ENCODE data around the gene DNAH17.

The DNAH17 gene

DNA sequence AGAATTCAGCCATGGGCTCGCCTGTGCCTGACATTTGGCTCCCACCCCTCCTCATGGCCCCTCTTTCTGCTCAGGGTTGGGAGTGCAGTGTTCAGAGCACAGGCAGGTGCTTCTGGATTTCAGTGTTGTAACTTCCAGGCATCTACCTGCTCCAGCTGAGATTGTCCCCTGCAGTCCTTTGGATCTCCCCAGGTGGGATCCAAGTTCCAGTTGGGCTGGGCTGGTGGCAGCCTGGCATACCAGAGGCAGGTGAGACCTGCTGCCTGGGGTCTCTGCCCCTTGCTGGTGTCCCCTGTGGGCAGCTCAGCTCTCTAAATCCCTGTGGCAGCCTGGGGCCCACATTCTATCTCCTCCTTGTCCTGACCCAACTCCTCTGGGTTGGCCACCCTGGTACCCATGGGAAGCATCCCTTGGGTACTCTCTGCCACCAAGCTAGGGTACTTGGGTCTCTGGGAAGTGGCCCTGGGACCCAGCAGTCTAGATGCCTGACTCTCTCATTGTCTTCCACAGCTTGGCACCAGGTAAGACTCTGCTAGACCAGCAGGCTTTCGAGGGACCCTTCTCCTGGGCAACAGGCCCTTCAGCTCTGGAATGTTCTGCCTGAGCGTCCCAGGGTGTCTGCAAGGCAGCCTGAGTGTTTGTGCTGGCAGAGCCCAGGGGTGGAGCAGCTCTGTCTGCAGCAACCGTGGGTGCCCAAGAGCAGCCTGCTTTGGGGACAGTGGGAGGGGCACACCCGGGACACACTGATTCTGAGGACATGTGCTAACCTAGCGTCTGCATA is 42.5 kb downstream of the DNAH17 start:
- no peak for DNase-seq (ENCODE audit: low spot score)
- ChIA-PET POLR2A (ENCODE audit: low non-redundant PET) (no interaction called here), CTCF (interaction anchor here (0.6 to 0.9 kb wide), 2 partner anchors 113 to 172 kb away, joined by 3 to 5 read pairs; no protein-coding TSS in a partner anchor)
- TF ChIP-seq, protein P1, sequence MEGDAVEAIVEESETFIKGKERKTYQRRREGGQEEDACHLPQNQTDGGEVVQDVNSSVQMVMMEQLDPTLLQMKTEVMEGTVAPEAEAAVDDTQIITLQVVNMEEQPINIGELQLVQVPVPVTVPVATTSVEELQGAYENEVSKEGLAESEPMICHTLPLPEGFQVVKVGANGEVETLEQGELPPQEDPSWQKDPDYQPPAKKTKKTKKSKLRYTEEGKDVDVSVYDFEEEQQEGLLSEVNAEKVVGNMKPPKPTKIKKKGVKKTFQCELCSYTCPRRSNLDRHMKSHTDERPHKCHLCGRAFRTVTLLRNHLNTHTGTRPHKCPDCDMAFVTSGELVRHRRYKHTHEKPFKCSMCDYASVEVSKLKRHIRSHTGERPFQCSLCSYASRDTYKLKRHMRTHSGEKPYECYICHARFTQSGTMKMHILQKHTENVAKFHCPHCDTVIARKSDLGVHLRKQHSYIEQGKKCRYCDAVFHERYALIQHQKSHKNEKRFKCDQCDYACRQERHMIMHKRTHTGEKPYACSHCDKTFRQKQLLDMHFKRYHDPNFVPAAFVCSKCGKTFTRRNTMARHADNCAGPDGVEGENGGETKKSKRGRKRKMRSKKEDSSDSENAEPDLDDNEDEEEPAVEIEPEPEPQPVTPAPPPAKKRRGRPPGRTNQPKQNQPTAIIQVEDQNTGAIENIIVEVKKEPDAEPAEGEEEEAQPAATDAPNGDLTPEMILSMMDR (conservative IDR thresholded peaks at IDR 0.05; ENCODE audit: low read depth), result no peak
- peak overlapping the region; percentile 64 for H3K27ac ChIP-seq

DNA sequence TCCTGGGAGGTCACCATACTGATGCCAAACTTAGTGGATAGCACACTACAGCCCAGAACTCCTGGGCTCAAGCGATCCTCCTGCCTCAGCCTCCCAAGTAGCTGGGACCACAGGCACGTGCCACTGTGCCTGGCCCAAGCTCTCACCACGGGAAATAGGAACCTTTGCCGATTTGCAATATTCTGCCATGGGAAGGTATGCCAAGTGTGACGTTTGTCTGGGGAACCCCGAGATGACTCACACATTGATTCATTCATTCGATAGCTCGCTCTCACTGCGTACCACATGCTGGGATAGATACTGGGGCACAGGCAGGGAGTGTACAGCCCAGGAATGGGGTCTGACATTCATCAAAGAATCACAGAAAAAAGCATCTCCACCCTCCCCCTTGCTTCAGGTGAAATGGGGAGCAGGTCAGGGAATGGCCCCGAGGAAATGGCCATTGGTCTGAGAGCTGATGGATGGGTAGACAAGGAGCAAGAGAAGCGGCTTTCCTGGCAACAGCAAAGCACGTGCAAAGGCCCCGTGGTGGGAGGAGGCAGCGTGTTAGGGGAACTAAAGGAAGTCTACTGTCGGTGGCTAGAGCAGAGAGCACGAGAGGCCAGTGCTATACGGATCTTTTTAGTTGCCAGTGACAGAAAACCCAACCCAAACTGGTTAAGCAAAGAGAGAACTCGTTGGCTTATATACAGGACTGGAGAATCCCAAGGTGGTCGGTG is 44.1 kb downstream of the DNAH17 start:
- TF ChIP-seq, protein P1 (conservative IDR thresholded peaks at IDR 0.05; ENCODE audit: low read depth), result no peak
- POLR2A ChIA-PET (ENCODE audit: low non-redundant PET), result no interaction called here
- H3K27ac ChIP-seq, result peak overlapping the region; percentile 2; the same call in 1 of the 2 replicates
- CTCF ChIA-PET, result interaction anchor here (0.7 kb wide), 1 partner anchor 40 kb away, joined by 3 read pairs; no protein-coding TSS in a partner anchor
- peak; percentile 88 for DNase-seq (ENCODE audit: low spot score)

DNA sequence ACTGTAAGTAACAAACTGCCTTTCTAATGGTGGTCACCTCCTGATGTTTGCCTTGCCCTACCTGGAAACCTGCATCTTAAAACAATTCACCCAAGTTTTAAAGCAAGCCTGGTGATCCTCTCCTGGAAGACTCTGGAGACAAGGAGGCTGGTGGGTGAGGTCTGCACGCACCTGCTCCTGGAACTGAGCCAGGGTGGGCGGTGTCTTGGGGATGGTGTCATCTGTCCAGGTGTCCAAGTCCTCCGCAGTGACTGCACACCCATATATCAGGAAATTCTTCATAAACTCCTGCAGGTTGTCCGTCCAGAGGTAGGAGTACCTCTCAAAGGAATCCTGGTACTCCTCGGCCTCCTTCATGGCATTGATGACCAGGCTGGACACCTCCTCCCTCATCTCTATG is 44.9 kb downstream of the DNAH17 start:
- H3K27ac ChIP-seq, result no peak overlapping the region
- POLR2A ChIA-PET (ENCODE audit: low non-redundant PET), result no interaction called here
- CTCF ChIA-PET, result no interaction called here
- TF ChIP-seq, protein P1 (conservative IDR thresholded peaks at IDR 0.05; ENCODE audit: low read depth), result no peak
- no peak for DNase-seq (ENCODE audit: low spot score)

DNA sequence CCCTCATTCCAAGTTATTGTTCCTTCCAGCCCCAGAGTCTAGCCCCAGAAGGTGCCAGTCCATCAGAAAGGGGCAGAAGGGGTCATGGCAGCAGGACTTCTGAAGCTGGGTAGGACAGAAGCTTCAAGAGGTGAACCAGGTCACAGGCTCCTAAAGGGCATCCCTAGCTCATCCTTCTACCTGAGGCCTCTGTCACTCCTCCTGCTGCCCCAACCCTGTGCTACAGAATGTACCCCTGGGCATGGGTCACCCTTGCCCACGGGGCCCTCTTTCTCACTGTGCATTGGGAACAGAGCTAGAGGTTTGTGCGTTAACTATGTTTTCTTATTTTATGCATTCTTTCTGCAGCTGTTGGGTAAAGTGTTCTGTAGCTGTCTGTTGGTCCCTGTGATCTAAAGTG is 46.5 kb downstream of the DNAH17 start:
- ChIA-PET POLR2A (ENCODE audit: low non-redundant PET) (no interaction called here), CTCF (no interaction called here)
- TF ChIP-seq, protein P1 (conservative IDR thresholded peaks at IDR 0.05; ENCODE audit: low read depth), result no peak
- DNase-seq (ENCODE audit: low spot score), result no peak
- H3K27ac ChIP-seq, result no peak overlapping the region

DNA sequence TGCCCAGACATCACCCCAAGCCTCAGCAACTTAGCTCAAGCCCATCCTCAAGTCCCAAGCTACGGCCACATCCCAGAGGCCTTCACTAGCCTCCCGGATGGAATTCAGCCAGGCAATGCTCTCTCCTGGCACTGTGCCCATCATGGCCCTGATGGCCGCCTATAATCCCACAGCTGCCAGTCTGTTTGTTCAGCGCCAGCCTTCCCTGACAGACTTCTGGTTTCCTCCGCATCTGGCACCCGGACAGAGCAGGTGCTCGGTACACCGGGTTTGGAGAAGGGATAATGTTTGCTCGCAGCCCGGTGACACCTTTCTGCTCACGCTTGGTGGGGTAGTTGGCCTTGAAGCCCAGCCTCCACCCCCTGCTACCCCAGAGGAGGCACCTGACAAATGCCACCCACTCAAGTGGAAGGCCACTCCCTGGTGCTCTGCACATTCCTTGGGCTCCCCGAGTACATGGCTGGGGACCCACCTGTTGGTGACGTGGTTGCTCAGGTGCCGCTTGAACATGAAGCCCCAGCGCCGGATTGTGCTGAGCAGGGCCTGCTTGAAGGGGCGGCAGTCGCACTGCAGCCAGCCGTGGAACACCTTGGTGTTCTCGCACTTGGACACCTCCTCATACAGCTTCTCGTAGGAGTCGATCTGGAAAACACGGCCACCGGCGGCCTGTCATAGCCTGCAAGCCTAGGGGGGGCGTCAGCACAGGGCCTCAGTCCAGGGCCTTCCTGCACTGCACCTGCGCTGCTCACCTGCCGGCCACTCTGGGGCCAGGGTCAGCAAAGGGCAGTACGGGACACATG is 47.1 kb downstream of the DNAH17 start:
- TF ChIP-seq, protein P1 (conservative IDR thresholded peaks at IDR 0.05; ENCODE audit: low read depth), result no peak
- H3K27ac ChIP-seq, result no peak overlapping the region
- CTCF ChIA-PET, result no interaction called here
- POLR2A ChIA-PET (ENCODE audit: low non-redundant PET), result no interaction called here
- DNase-seq (ENCODE audit: low spot score), result no peak

DNA sequence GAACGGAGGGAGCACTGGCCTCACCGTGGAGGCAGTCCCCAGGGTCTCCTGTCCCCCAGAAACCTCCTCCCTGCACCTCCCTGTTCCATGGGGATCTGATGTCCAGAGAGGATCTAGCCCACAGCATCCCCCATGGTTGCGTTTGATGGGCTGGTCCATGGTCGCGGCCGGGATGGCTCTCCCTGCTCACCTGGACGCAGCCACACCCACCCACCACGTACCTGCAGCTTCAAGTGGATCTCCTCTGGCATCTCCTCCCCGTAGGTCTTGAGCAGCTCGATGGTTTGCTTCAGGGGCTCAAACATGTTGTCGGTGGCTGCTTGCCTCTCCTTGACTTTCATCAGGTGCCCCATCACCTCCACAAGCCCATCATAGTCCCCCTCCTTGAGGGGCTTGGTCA is 47.9 kb downstream of the DNAH17 start:
- no peak overlapping the region for H3K27ac ChIP-seq
- DNase-seq (ENCODE audit: low spot score), result no peak
- TF ChIP-seq, protein P1 (conservative IDR thresholded peaks at IDR 0.05; ENCODE audit: low read depth), result no peak
- ChIA-PET POLR2A (ENCODE audit: low non-redundant PET) (no interaction called here), CTCF (no interaction called here)
